Smooth muscle cell (in vitro differentiated cells): ENCODE measurements around the gene BEGAIN. TPM values are rescaled to one million over a fixed set of nuclear protein-coding genes. Genes with fewer than 3 reads are reported as not detected.

ENCODE experiments used
- DNase-seq: peaks from one replicate; lab custom pipeline; 2025; ENCODE audit not compliant: unreplicated experiment; lab: John Stamatoyannopoulos, UW
- H2AFZ ChIP-seq: fragments of 200-600 bp; sonication (generic); 2 replicates; pipeline ENCODE4 v1.6.0; 2016; ENCODE audit warnings: antibody characterized with exemption, low read depth, mild to moderate bottlenecking
- H3F3A ChIP-seq: fragments of 200-600 bp; sonication (generic); 2 replicates; pipeline ENCODE4 v1.6.0; 2017; ENCODE audit warnings: antibody characterized with exemption, low read depth
- H3K27ac ChIP-seq: fragments of 200-600 bp; sonication (generic); 2 replicates; pipeline ENCODE4 v1.5.1; 2016; ENCODE audit warnings: low read depth, mild to moderate bottlenecking
- H3K27me3 ChIP-seq: fragments of 200-600 bp; sonication (generic); 2 replicates; pipeline ENCODE4 v1.6.1; 2016; ENCODE audit warnings: low read depth, mild to moderate bottlenecking
- H3K36me3 ChIP-seq: fragments of 200-600 bp; sonication (generic); 2 replicates; pipeline ENCODE4 v1.5.1; 2016; ENCODE audit warnings: low read depth
- H3K4me1 ChIP-seq: fragments of 200-600 bp; sonication (generic); 2 replicates; pipeline ENCODE4 v1.5.1; 2016; ENCODE audit warnings: low read depth
- H3K4me2 ChIP-seq: fragments of 200-600 bp; sonication (generic); 2 replicates; pipeline ENCODE4 v1.6.0; 2016; ENCODE audit warnings: mild to moderate bottlenecking
- H3K4me3 ChIP-seq: fragments of 200-600 bp; sonication (generic); 2 replicates; pipeline ENCODE4 v1.5.1; 2016; ENCODE audit warnings: mild to moderate bottlenecking
- H3K79me2 ChIP-seq: fragments of 200-600 bp; sonication (generic); 2 replicates; pipeline ENCODE4 v1.6.0; 2016; ENCODE audit warnings: low read depth, mild to moderate bottlenecking
- H3K9ac ChIP-seq: fragments of 200-600 bp; sonication (generic); 2 replicates; pipeline ENCODE4 v1.6.0; 2016; ENCODE audit warnings: low read depth
- H3K9me3 ChIP-seq: fragments of 200-600 bp; sonication (generic); replicated peaks from 2 replicates; pipeline ENCODE4 v1.5.1; 2016; ENCODE audit warnings: low read depth
- H4K20me1 ChIP-seq: fragments of 200-600 bp; sonication (generic); 2 replicates; pipeline ENCODE4 v1.6.0; 2016; ENCODE audit warnings: low read depth
- WGBS: methylation state at CpG from one replicate; pipeline ENCODE4 v1.1.7; 2016; ENCODE audit warnings: low lambda C conversion rate; 5-methylcytosine and 5-hydroxymethylcytosine counted together
- polyA plus RNA-seq: library from polyadenylated mRNA; unstranded; fragments of >200 nt; fragmentation: Nextera tagmentation; extraction: Ambion mirVana; gene quantifications from 2 replicates; pipeline ENCODE4 v1.2.1, GENCODE V29; 2016
- total RNA-seq: library from RNA; depleted of rRNA; stranded (reverse); fragments of >200 nt; gene quantifications from 2 replicates; pipeline ENCODE4 v1.2.3, GENCODE V29; 2014
- TF ChIP-seq, protein P1 (sequence below): fragments of 200-600 bp; sonication (generic); IDR thresholded peaks from 2 replicates; pipeline ENCODE4 v1.5.1; 2017; ENCODE audit warnings: borderline replicate concordance, mild to moderate bottlenecking, antibody characterized with exemption; ENCODE audit not compliant: insufficient read depth, poor library complexity, severe bottlenecking

The BEGAIN gene
- total and polyA plus RNA-seq, 2 experiments from 2014 or later, result 4.7 to 11.7 TPM

DNA sequence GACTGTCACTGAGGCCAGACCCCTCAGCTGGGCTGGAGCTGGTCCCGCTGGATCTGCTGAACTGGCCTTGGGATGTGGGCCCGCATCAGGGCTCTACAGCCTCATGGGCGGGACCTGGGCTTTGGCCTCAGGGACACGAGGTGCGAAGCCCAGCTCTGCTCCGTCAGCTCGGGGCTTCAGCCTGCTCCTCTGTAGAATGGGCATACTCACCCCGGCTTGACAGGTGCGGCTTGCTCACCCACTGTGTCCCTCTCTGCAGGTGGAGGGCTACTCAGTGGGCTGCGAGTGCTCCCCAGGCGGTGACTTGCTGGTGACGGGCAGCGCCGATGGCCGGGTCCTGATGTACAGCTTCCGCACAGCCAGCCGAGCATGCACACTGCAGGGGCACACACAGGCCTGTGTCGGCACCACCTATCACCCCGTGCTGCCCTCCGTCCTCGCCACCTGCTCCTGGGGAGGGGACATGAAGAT lies 57.6 kb downstream of the BEGAIN start:
- H3K27me3 ChIP-seq, result no peaks in the 10 kb centered on the region
- no peaks in the 10 kb centered on the region for H3K9me3 ChIP-seq
- H3K4me1 ChIP-seq, result peaks cover 8% of the 10 kb centered on the region
- H4K20me1 ChIP-seq, result no peaks in the 10 kb centered on the region
- TF ChIP-seq, protein P1, sequence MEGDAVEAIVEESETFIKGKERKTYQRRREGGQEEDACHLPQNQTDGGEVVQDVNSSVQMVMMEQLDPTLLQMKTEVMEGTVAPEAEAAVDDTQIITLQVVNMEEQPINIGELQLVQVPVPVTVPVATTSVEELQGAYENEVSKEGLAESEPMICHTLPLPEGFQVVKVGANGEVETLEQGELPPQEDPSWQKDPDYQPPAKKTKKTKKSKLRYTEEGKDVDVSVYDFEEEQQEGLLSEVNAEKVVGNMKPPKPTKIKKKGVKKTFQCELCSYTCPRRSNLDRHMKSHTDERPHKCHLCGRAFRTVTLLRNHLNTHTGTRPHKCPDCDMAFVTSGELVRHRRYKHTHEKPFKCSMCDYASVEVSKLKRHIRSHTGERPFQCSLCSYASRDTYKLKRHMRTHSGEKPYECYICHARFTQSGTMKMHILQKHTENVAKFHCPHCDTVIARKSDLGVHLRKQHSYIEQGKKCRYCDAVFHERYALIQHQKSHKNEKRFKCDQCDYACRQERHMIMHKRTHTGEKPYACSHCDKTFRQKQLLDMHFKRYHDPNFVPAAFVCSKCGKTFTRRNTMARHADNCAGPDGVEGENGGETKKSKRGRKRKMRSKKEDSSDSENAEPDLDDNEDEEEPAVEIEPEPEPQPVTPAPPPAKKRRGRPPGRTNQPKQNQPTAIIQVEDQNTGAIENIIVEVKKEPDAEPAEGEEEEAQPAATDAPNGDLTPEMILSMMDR, result no peak
- no peaks in the 10 kb centered on the region for H3K79me2 ChIP-seq
- no peak overlapping the region for H3K4me2 ChIP-seq
- H2AFZ ChIP-seq, result no peak overlapping the region
- DNase-seq, result no peak
- no peak overlapping the region for H3K4me3 ChIP-seq
- H3K36me3 ChIP-seq, result no peaks in the 10 kb centered on the region
- whole genome bisulfite sequencing, result 94% methylated on average over 21 of the region's 21 CpGs
- H3K9ac ChIP-seq, result no peak overlapping the region
- no peak overlapping the region for H3K27ac ChIP-seq
- H3F3A ChIP-seq, result no peaks in the 10 kb centered on the region

DNA sequence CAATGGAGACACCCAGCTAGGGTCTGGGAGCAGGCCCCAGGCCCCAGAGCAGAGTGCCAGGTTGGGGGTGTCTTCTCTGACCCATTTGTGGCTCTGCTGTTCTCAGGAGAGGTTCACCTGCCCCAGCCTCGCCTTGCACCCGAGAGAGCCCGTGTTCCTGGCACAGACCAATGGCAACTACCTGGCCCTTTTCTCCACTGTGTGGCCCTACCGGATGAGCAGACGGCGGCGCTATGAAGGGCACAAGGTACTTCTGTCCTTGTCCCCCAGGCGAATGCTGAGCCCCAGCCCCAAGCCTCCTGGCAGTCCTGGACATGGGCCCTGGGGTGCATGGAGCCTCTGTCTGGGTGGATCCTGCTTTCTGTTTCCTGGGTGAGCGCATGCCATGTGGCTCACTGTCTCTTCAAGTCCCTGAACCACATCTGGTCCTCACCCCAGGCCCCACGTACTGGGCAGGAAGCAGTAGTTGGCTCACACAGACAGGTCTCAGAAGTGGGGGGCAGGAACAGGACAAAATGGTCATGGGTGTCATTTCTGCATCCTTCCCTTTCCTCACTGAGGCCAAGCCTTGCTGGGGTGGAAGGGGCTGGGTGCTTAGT lies 58.2 kb downstream of the BEGAIN start:
- H2AFZ ChIP-seq, result no peak overlapping the region
- 96% methylated on average over 10 of the region's 10 CpGs for WGBS
- TF ChIP-seq, protein P1, result no peak
- no peaks in the 10 kb centered on the region for H4K20me1 ChIP-seq
- no peak overlapping the region for H3K27ac ChIP-seq
- H3K27me3 ChIP-seq, result no peaks in the 10 kb centered on the region
- DNase-seq, result no peak
- peaks cover 2% of the 10 kb centered on the region for H3K4me1 ChIP-seq
- H3K4me3 ChIP-seq, result no peak overlapping the region
- no peaks in the 10 kb centered on the region for H3K79me2 ChIP-seq
- H3K9me3 ChIP-seq, result no peaks in the 10 kb centered on the region
- H3K4me2 ChIP-seq, result no peak overlapping the region
- H3F3A ChIP-seq, result no peaks in the 10 kb centered on the region
- no peak overlapping the region for H3K9ac ChIP-seq
- no peaks in the 10 kb centered on the region for H3K36me3 ChIP-seq

DNA sequence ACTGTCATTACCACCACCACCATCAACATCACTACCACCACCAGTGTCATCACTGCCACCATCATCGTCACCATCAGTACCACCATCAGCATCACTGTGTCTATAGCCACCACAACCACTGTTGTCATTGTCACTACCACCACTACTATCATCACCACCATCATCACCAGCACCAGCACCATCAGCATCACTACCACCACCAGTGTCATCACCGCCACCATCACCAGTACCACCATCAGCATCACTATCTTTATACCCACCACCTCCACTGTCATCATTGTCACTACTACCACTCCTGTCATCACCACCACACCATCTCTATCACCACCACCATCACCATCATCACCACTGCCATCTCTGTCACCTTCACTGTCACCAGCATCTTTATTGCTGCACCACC lies 60.6 kb downstream of the BEGAIN start:
- H3K9ac ChIP-seq, result no peak overlapping the region
- H2AFZ ChIP-seq, result no peak overlapping the region
- H3K9me3 ChIP-seq, result no peaks in the 10 kb centered on the region
- H3K4me3 ChIP-seq, result no peak overlapping the region
- TF ChIP-seq, protein P1, result no peak
- no peak overlapping the region for H3K27ac ChIP-seq
- peaks cover 7% of the 10 kb centered on the region for H3K4me1 ChIP-seq
- no peak for DNase-seq
- H3K4me2 ChIP-seq, result no peak overlapping the region
- no peaks in the 10 kb centered on the region for H3K79me2 ChIP-seq
- no peaks in the 10 kb centered on the region for H3F3A ChIP-seq
- H4K20me1 ChIP-seq, result no peaks in the 10 kb centered on the region
- 98% methylated on average over 2 of the region's 2 CpGs for WGBS
- no peaks in the 10 kb centered on the region for H3K27me3 ChIP-seq
- H3K36me3 ChIP-seq, result no peaks in the 10 kb centered on the region

DNA sequence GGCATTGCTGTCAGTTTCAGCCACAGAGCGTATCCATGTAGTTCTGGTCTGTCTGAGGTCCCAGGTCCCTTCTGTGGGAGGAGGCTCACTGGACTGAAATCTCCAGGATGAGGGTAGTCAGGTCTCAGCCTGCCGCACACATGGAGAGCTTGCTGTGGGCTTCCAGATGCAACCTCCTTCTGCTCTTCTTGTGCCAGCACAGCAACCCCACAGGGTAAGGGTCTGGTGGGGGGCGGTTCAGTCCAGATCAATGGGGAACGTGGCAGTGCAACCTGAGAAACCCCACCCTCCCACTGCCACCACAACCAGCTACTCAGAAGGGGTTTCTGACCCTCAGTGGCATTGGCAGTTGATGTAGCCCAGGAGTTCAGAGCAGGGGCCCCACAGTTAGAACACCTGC lies 61.2 kb downstream of the BEGAIN start:
- no peak for DNase-seq
- no peak overlapping the region for H3K27ac ChIP-seq
- H3K4me1 ChIP-seq, result peaks cover 7% of the 10 kb centered on the region
- H3K27me3 ChIP-seq, result no peaks in the 10 kb centered on the region
- H3F3A ChIP-seq, result no peaks in the 10 kb centered on the region
- 100% methylated on average over 4 of the region's 4 CpGs for WGBS
- H3K9ac ChIP-seq, result no peak overlapping the region
- no peak overlapping the region for H3K4me2 ChIP-seq
- no peaks in the 10 kb centered on the region for H4K20me1 ChIP-seq
- no peak overlapping the region for H3K4me3 ChIP-seq
- H3K9me3 ChIP-seq, result no peaks in the 10 kb centered on the region
- no peak overlapping the region for H2AFZ ChIP-seq
- H3K79me2 ChIP-seq, result no peaks in the 10 kb centered on the region
- TF ChIP-seq, protein P1, result no peak
- H3K36me3 ChIP-seq, result no peaks in the 10 kb centered on the region
